NCI-H2081 treated with DMSO at 0.1 percent for 48 hours (cell line): ENCODE data around the gene CSGALNACT2.

Experiments used
- DNase-seq: peaks from one replicate; lab custom pipeline; 2025; lab: John Stamatoyannopoulos, UW

Gene CSGALNACT2

GRCh38 chr10:43124574-43125273, 13.5 kb upstream of the CSGALNACT2 start:
- no peak for DNase-seq

GRCh38 chr10:43125274-43125845, 12.9 kb upstream of the CSGALNACT2 start:
- DNase-seq, result no peak

GRCh38 chr10:43125881-43126731, 12.1 kb upstream of the CSGALNACT2 start:
- DNase-seq, result no peak

GRCh38 chr10:43126759-43127424, 11.4 kb upstream of the CSGALNACT2 start:
- DNase-seq, result no peak

GRCh38 chr10:43127442-43127841, 10.8 kb upstream of the CSGALNACT2 start:
- DNase-seq, result no peak

GRCh38 chr10:43128331-43128730, 9.9 kb upstream of the CSGALNACT2 start:
- DNase-seq, result no peak

- DNase-seq, result no peak
Measured at GRCh38 chr10:43128958-43129706, 9.1 kb upstream of the CSGALNACT2 start.

- no peak for DNase-seq
Measured at GRCh38 chr10:43130770-43131171, 7.5 kb upstream of the CSGALNACT2 start.

GRCh38 chr10:43131256-43131655, 7.0 kb upstream of the CSGALNACT2 start:
- no peak for DNase-seq

- DNase-seq, result no peak
Measured at GRCh38 chr10:43131906-43132305, 6.3 kb upstream of the CSGALNACT2 start.

- DNase-seq, result no peak
Measured at GRCh38 chr10:43132867-43133787, 5.1 kb upstream of the CSGALNACT2 start.

- DNase-seq, result no peak
Measured at GRCh38 chr10:43134126-43134905, 3.9 kb upstream of the CSGALNACT2 start.

GRCh38 chr10:43135064-43135463, 3.2 kb upstream of the CSGALNACT2 start:
- DNase-seq, result no peak

GRCh38 chr10:43135656-43136055, 2.6 kb upstream of the CSGALNACT2 start:
- no peak for DNase-seq

- DNase-seq, result no peak
Measured at GRCh38 chr10:43136432-43136831, 1.8 kb upstream of the CSGALNACT2 start.

- DNase-seq, result no peak
Measured at GRCh38 chr10:43136995-43137716, 1.1 kb upstream of the CSGALNACT2 start.

- DNase-seq, result no peak
Measured at GRCh38 chr10:43137717-43138020, 576 bp upstream of the CSGALNACT2 start.

- no peak for DNase-seq
Measured at GRCh38 chr10:43138757-43139241, 554 bp downstream of the CSGALNACT2 start.

- no peak for DNase-seq
Measured at GRCh38 chr10:43141421-43141820, 3.2 kb downstream of the CSGALNACT2 start.
